CD4-positive, alpha-beta T cell treated with Interleukin-21 for 1 hour (primary cell): ENCODE results near the gene MTCL1.

Experiments used
- DNase-seq: peaks from one replicate; pipeline ENCODE4 v3.0.0-alpha.2; 2020

MTCL1 gene

GRCh38 chr18:8705238-8705960, at the start of gene MTCL1:
MTCL1 (plus strand) TSS chr18:8705556; CDS start chr18:8705661, 105 bp downstream.
- no peak for DNase-seq

- no peak for DNase-seq
Observed at GRCh38 chr18:8656232-8656631, 49.1 kb upstream of the MTCL1 start.

DNA sequence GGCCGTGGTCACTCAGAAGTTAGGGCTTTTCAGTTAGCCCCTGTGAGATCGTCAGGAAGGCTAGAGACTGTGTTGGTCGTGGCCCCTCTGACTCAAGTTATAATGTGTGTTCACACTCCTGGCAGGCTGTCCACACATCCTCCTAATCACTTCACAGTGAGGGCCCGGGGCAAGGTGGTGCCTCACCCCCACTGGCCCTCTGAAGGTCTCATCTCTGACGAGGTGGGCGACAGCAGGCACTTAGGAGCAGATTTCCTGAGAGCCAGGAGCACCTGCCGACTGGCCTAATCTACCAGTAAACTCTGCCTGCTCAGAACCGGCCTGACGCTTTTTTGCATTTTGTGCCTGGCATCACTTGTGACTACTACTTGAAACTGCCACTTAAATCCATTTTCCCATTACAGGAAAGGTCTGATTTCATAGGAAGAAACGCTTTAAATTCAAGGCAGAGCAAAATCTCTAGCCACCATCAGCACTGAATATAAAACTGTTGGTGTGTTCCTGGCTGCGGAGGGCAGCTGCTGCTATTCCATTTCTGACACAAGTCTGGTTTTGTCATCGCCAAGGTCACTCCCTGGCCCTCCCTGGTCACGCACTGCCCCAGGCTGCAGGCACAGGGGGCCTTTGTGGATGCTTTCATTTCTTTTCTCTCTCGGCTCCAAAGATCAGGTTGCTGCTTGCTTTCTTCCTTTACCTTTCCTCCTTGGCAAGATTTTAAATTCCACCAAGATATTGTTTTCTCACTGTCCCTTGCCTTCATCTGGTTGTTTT, 48.1 kb upstream of the MTCL1 start:
- DNase-seq = no peak

DNA sequence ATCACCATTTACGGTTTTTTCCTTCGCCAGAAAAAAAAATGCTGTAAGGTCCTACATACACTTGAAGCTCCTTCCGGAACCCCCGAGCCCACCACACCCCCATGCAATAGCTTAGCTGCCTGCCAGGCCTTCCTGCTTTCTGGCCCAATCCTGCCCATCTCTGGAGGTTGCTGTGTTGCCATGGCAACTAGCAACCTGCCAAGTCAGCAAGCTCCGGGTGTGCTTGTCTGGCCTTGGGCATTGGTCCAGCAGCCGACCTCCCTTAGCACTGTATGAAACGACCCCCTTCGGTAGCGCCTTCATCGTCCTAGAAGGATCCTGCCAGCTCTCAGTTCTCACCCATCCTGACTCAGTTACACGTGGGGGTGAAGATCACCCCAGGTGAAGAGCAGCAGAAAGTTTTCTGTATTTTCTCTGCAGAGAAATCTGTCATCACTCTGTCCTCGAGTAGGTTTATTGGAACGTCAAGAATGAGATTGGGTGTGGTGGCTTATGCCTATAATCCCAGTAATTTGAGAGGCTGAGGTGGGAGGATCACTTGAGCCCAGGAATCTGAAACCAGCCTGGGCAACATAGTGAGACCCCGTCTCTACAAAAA, 47.4 kb upstream of the MTCL1 start:
- DNase-seq = no peak

GRCh38 chr18:8658858-8659485, 46.4 kb upstream of the MTCL1 start:
- no peak for DNase-seq

DNA sequence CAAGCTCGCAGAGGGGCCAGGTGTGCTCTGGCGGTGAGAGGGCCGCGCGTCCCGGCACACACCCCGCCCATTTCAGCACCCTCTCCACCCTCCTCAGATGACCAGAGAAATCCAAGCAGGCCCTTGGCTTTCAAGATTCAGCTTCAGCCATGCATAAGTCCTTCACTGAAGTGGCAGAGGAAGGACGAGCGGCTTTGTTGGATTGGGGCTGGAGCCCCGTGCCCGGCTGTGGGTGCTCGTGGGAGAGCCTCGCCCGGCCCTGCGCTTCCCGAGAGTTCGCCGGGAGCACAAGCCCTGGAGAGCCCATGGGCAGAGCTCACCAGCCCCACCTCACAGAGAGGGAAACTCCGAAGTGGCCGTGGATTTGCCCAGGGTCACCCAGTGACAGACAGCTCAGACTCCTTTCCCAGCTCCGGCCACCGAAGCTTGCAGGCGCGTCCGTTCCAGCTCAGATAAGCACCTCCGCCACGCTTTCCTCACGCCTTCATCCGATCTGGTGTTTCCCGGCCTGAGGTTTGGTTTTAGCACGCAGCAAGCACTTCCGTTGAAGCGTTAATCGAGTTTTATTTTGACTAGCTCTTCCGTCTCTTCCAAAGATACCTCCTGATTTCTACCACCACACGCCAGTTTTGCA, 45.6 kb upstream of the MTCL1 start:
- no peak for DNase-seq

GRCh38 chr18:8660316-8660715, 45.0 kb upstream of the MTCL1 start:
- no peak for DNase-seq

DNA sequence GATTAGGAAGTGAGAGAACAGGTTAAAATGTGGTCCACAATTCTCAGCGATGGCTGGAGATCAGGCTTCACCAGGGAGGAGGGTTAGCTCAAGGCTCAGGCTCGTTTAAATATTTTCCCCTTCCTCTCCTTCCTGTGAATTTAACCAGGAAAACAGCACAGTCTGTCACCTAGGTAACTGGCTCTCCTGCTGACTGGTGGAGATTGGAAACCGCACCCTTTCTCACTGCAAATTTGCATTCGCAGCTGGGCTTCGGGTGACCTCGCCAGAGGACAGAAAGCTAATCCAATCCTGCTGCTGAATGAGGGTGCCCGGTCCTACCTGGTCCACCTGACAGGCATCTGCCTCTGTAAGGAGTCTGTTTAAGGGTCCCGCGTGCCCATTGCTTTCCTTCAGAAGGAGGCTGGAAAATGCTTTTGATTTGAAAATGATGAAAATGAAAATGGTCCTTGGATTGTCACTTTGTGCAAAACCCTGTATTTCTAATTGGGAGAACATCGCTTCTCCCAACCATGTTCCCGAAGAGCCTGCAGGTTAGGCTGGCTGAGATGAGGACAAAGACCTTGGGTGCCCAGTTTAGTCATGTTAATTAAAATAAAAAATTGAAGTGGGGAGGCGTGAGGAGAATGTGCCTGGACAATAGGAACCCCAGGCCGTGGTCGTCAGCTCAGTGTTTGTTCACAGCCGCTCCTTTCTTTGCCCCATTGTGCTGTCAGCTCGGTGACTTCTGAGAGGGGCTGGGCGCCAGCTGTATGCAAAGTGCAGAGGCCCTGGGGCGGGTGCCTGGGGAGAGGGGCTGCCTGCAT, 43.4 kb upstream of the MTCL1 start:
- DNase-seq = no peak

DNA sequence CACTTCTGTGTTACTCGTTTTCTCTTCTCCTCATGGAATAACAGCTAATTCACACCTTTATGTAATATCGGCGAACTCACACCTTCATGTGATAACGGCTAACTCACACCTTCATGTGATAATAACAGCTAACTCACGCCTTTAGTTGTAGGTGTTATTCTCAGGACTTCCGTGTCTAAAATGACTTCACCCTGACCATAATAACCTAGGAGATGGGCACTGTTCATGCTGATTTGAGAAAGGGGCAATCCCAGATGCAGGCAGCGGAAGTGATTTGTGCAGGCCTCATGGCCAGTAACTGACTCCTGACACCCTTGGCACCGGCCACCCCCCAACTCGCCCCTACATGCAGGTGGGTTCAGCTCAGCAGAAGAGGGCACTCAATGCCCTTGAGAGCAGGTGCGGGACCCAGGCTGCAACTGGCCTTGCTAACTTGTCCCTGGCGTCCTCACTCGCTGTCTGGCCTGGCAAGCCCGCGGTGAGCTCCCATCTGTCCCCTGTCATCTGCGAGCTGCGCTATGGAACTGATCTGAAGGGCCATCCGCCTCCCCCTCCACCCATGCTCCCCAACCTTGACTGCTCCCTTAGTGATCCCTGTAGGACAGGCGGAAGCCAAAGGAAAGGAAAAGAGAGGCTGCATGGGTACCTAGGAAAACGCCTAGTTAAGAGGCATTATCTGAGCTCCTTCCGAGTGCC, 42.6 kb upstream of the MTCL1 start:
- DNase-seq = no peak

DNA sequence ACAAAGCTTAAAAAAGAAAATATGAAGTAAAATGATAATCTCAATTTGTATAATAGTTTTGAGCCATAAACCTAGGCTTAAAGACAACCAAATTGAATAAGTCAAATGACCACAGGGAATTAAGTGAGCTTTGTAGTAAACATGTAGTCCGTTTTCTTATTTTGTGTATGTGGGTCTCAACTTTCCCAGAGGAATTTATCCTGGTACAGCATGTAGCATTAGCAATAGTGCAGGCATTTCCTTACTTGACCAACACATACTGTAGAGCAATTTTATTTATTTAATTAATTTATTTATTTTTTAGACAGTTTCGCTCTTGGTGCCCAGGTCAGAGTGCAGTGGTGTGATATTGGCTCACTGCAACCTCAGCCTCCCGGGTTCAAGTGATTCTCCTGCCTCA, 37.5 kb upstream of the MTCL1 start:
- DNase-seq = no peak

DNA sequence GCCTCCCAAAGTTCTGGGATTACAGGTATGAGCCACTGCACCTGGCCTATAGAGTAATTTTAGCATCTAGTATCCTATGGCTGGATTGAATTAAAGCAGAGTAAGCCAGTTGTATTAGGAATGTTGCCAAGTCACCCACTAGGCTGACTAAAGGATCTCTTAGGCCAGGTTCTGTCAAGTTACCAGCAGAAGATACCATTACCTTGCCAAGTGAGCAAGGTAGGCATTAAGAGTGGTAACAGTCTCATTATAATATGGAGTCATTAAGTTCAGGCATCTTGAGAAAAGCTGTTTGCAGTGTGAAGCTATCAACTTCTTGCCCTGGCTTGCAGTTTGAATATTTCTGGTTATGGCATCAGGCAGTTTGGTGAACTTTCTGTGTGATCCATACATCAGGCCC, 37.0 kb upstream of the MTCL1 start:
- no peak for DNase-seq

DNA sequence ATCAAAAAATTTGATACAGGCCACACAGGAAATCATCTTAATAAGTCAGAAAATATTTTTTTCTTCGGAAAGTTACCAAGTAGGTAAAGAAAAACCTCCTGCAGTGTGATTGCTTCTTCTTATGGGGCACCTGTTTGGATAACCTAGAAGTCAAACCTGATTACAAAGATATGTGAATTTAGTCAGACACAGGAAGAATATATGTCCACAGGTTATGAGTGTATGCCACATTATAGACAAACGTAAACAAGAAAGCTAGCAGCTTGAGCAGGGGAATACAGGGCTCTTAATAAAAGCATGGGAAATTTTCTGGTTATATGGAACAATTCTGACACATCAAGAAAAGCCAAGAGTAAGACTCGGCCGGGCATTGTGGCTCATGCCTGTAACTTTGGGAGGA, 35.8 kb upstream of the MTCL1 start:
- no peak for DNase-seq

- DNase-seq = no peak
Observed at GRCh38 chr18:8673256-8674209, 31.8 kb upstream of the MTCL1 start.

DNA sequence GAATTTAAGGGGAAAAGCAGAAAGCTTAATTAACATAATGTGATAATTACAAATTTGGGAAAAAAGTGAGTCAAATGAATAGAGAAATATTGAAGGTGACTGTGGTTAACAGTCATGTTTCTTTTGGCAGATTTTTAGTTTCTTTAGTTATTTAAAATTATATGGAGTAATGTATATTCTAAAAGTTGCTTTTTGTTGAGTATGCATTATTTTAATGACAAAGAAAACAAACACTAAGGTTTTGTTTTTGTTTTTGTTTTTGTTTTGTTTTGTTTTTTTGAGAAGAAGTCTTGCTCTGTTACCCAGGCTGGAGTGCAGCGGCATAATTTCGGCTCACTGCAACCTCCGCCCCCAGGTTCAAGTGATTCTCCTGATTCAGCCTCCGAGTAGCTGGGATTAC, 30.3 kb upstream of the MTCL1 start:
- no peak for DNase-seq

DNA sequence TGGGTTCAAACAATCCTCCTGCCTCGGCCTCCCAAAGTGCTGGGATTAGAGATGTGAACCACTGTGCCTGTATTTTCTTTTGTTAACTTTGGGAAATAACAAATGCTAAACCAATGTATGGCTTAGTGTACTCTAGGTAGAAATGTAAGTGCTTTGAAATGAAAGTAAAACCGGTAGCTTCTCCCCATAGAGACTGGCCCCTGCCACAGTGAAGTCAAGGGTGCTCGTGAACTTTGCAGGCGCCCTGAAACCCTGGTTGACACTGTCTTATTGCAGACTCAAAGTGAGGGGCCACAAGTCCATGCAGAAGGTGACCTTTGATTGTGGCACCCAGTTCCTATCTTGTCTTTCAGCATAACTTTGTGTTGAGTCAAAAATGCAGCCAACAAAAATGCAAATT, 24.2 kb upstream of the MTCL1 start:
- DNase-seq = no peak

GRCh38 chr18:8684577-8684976, 20.8 kb upstream of the MTCL1 start:
- DNase-seq = no peak

DNA sequence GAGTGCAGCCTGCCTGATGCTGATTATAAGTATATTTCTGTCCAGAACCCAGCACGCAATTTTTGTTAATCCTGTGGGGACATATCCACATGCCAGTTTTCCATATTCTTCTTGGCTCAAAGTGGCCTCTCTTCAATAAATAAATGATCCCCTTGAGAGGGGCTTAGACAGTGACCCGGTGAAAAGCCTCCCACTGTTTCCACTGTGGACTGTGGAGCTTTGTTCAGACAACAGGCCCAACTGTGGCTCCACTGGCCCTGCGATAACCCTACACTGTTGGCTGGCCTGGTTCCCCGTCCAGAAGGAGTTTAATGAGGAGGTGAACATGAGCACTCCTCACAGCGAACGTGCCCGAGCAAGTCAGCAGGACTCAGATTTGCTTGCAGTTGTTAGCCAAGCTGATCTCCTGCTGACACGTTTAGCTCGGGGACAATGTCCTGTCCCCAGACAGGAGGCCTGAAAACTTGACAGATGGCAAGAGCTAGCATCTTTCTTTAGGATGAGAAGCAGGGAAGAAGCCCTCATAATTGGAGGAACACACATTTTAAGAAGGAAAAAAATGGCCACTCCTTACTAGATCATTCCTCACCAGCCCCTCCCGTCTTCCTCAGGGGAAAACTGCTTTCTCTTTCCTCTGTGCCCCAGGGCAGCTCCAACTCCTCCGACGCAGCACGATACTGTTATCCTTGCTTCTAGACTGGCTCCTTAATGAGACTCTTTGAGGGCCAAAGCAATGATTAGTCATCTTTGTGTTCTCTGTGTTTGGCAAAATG, 20.0 kb upstream of the MTCL1 start:
- DNase-seq = no peak

- DNase-seq = no peak
Observed at GRCh38 chr18:8685914-8686216, 19.5 kb upstream of the MTCL1 start.

DNA sequence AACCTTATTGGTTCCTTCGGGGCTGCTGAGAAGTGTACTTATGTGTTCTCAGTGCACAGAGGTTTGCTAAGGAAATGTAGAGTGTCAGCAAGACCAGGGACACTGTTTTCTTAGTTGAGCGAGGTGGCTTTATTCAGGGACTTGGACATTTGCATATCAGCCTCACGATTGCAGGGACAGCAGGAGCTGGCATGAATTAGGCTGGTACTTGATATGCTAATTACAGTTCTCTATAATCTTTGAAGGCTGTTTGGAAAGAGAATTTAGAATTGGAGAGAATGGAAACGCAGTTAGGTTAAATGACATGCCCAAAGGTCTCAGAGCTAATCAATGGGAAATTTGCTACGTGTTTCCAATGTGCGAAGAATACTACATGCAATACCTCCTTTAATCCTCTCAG, 18.7 kb upstream of the MTCL1 start:
- no peak for DNase-seq
